A549 (cell line): Measurements from ENCODE around the gene RTEL1. TPM values are rescaled to one million over a fixed set of nuclear protein-coding genes. Genes with fewer than 3 reads are reported as not detected.

Experiments
- ATAC-seq, 2 experiments: fragments of 200-7000 bp in 1 of 2; fragments of >200 bp in 1 of 2; cut with Nextera tagmentation in 1 of 2; cut with Tn5 transposase in 1 of 2; 3 replicates each; pipeline versions ENCODE4 v1.8.0 to v1.9.1; 2018 to 2020; ENCODE audit warnings: mild to moderate bottlenecking in 1 of 2, moderate library complexity in 1 of 2
- CTCF ChIA-PET: fragments of 300-600 bp; sonication (Branson Sonifier 250); formaldehyde crosslinking; extraction: SDS; loops from one replicate; lab custom pipeline; 2021; ENCODE audit warnings: antibody characterized with exemption, inconsistent platforms; lab: Yijun Ruan, JAX
- POLR2A ChIA-PET: fragments of 350-600 bp; formaldehyde crosslinking; extraction: SDS; loops from one replicate; lab custom pipeline; 2021; ENCODE audit warnings: antibody characterized with exemption, inconsistent platforms; lab: Yijun Ruan, JAX
- DNase-seq, 2 experiments: peaks; one replicate each; pipeline versions ENCODE4 v3.0.0 to v3.0.0-alpha.2; 2011 to 2016; ENCODE audit warnings: low read depth in 1 of 2, low spot score in 1 of 2
- FAIRE-seq: peaks from 2 replicates; lab custom pipeline; 2011; peaks lifted over from hg19 to GRCh38; lab: Jason Lieb, UNC
- H3K27ac ChIP-seq, 2 experiments: fragments of >200 bp; sonication (Bioruptor Twin); formaldehyde crosslinking; 3 replicates each; pipeline ENCODE4 v1.5.1; 2016 to 2017
- H3K4me1 ChIP-seq: fragments of >200 bp; sonication (Bioruptor Twin); formaldehyde crosslinking; 3 replicates; pipeline ENCODE4 v1.6.1; 2016
- H3K4me2 ChIP-seq: fragments of >200 bp; sonication (Bioruptor Twin); formaldehyde crosslinking; 3 replicates; pipeline ENCODE4 v1.6.1; 2016
- H3K4me3 ChIP-seq: fragments of >200 bp; sonication (Bioruptor Twin); formaldehyde crosslinking; 3 replicates; pipeline ENCODE4 v1.5.1; 2016
- H3K9me3 ChIP-seq: fragments of >200 bp; sonication (Bioruptor Twin); formaldehyde crosslinking; 3 replicates; pipeline ENCODE4 v1.6.1; 2016
- BCL3 ChIP-seq: fragments of >200 bp; sonication (Bioruptor Twin); formaldehyde crosslinking; IDR thresholded peaks from 3 replicates; pipeline ENCODE4 v1.6.1; 2016
- EHF ChIP-seq: fragments of 250-450 bp; sonication (Bioruptor Pico); IDR thresholded peaks from 2 replicates; pipeline ENCODE4 v1.5.0; 2020; ENCODE audit warnings: mild to moderate bottlenecking
- ELK1 ChIP-seq: fragments of 150-350 bp; IDR thresholded peaks from 2 replicates; pipeline ENCODE4 v1.6.1; 2014; ENCODE audit warnings: low read depth, mild to moderate bottlenecking, low read length
- FOSB ChIP-seq: fragments of 250-450 bp; sonication (Bioruptor Pico); IDR thresholded peaks from 2 replicates; pipeline ENCODE4 v1.5.0; 2020; ENCODE audit warnings: mild to moderate bottlenecking, moderate library complexity
- FOSL2 ChIP-seq, 2 experiments: fragments of 450-650 bp in 1 of 2; fragments of >200 bp in 1 of 2; sonication (Bioruptor Twin) in 1 of 2; formaldehyde crosslinking; IDR thresholded peaks; 2 replicates each; pipeline versions ENCODE4 v1.5.0 to v1.6.1; 2016 to 2020; ENCODE audit warnings: mild to moderate bottlenecking in 1 of 2, moderate library complexity in 1 of 2
- GATA3 ChIP-seq: IDR thresholded peaks from 2 replicates; pipeline ENCODE4 v1.6.1; 2012; ENCODE audit warnings: borderline replicate concordance
- HES2 ChIP-seq: fragments of >200 bp; sonication (Bioruptor Twin); formaldehyde crosslinking; IDR thresholded peaks from 2 replicates; pipeline ENCODE4 v1.6.1; 2016
- HEYL ChIP-seq: fragments of 250-450 bp; sonication (Bioruptor Pico); IDR thresholded peaks from 2 replicates; pipeline ENCODE4 v1.8.0; 2021; ENCODE audit warnings: mild to moderate bottlenecking, moderate library complexity
- HOXA7 ChIP-seq: fragments of 250-450 bp; sonication (Bioruptor Pico); IDR thresholded peaks from 2 replicates; pipeline ENCODE4 v1.5.0; 2020; ENCODE audit warnings: mild to moderate bottlenecking, moderate library complexity
- HOXB13 ChIP-seq: fragments of 250-450 bp; sonication (Bioruptor Pico); IDR thresholded peaks from 2 replicates; pipeline ENCODE4 v1.5.0; 2020; ENCODE audit warnings: low read depth, mild to moderate bottlenecking, moderate library complexity
- HOXB5 ChIP-seq: fragments of 250-450 bp; sonication (Bioruptor Pico); IDR thresholded peaks from 2 replicates; pipeline ENCODE4 v1.5.0; 2020; ENCODE audit warnings: mild to moderate bottlenecking, moderate library complexity
- KDM1A ChIP-seq: fragments of 200-600 bp; sonication (generic); IDR thresholded peaks from 2 replicates; pipeline ENCODE4 v1.6.1; 2016; ENCODE audit warnings: low read depth, mild to moderate bottlenecking
- MAX ChIP-seq: IDR thresholded peaks from 2 replicates; pipeline ENCODE4 v1.6.1; 2012
- MAZ ChIP-seq: fragments of 150-350 bp; IDR thresholded peaks from 2 replicates; pipeline ENCODE4 v1.6.1; 2014; ENCODE audit warnings: antibody characterized with exemption, low read depth, low read length, borderline replicate concordance
- NPAS2 ChIP-seq: fragments of 250-450 bp; sonication (Bioruptor Pico); IDR thresholded peaks from 2 replicates; pipeline ENCODE4 v1.8.0; 2022; ENCODE audit warnings: mild to moderate bottlenecking, moderate library complexity, borderline replicate concordance
- NR3C1 ChIP-seq: fragments of >200 bp; sonication (Bioruptor Twin); formaldehyde crosslinking; IDR thresholded peaks from 3 replicates; pipeline ENCODE4 v1.6.1; 2017
- PBX3 ChIP-seq: IDR thresholded peaks from 2 replicates; pipeline ENCODE4 v1.6.1; 2012
- PHF8 ChIP-seq: fragments of 200-600 bp; sonication (generic); IDR thresholded peaks from 2 replicates; pipeline ENCODE4 v1.6.1; 2016; ENCODE audit warnings: low read depth, mild to moderate bottlenecking, antibody characterized with exemption, moderate library complexity, borderline replicate concordance
- POLR2A ChIP-seq: IDR thresholded peaks from 2 replicates; pipeline ENCODE4 v1.6.1; 2012; ENCODE audit warnings: mild to moderate bottlenecking, low read length
- RAD21 ChIP-seq, 2 experiments: fragments of >200 bp in 1 of 2; sonication (Bioruptor Twin) in 1 of 2; formaldehyde crosslinking in 1 of 2; IDR thresholded peaks in 1 of 2; conservative IDR thresholded peaks in 1 of 2; 2 replicates in 1 of 2; 3 replicates in 1 of 2; pipeline ENCODE4 v1.6.1; 2012 to 2018; ENCODE audit warnings: inconsistent platforms in 1 of 2
- RARB ChIP-seq: fragments of 250-450 bp; sonication (Bioruptor Pico); IDR thresholded peaks from 2 replicates; pipeline ENCODE4 v1.8.0; 2021; ENCODE audit warnings: mild to moderate bottlenecking, moderate library complexity
- SMC3 ChIP-seq: fragments of >200 bp; sonication (Bioruptor Twin); formaldehyde crosslinking; IDR thresholded peaks from 3 replicates; pipeline ENCODE4 v1.6.1; 2018; ENCODE audit warnings: inconsistent platforms
- ZC3H11A ChIP-seq: fragments of 450-650 bp; IDR thresholded peaks from 2 replicates; pipeline ENCODE4 v1.6.1; 2014; ENCODE audit warnings: antibody characterized with exemption, mild to moderate bottlenecking
- ZNF302 ChIP-seq: fragments of 250-450 bp; sonication (Bioruptor Pico); IDR thresholded peaks from 2 replicates; pipeline ENCODE4 v1.9.0; 2021; ENCODE audit warnings: inconsistent platforms, mild to moderate bottlenecking, moderate library complexity
- ZSCAN20 ChIP-seq: fragments of 250-450 bp; sonication (Bioruptor Pico); IDR thresholded peaks from 2 replicates; pipeline ENCODE4 v1.8.0; 2022; ENCODE audit warnings: mild to moderate bottlenecking, moderate library complexity
- WGBS: methylation state at CpG from one replicate; pipeline ENCODE4 v1.1.6; 2017; ENCODE audit errors: missing lambda C conversion rate; 5-methylcytosine and 5-hydroxymethylcytosine counted together
- polyA plus RNA-seq, 4 experiments: library from polyadenylated mRNA; depleted of rRNA in 3 of 4; stranded (reverse); fragments of >200 nt; fragmentation: RNase III in 1 of 4; extraction: RNeasy Plus Mini Kit Qiagen cat#74134 plus additional on column Dnase treatment in 1 of 4; gene quantifications; 2 replicates in 3 of 4; 3 replicates in 1 of 4; pipeline ENCODE4 v1.2.3, GENCODE V29; 2011 to 2017
- TF ChIP-seq, protein P1 (sequence below): fragments of 450-650 bp; IDR thresholded peaks from 2 replicates; pipeline ENCODE4 v1.6.1; 2014; ENCODE audit warnings: antibody characterized with exemption

Gene RTEL1
- polyA plus RNA-seq, 2 of the 4 experiments (the other 2 are of a cell fraction) = 11.3 to 12.6 TPM

GRCh38 chr20:63660622-63661021 is 2.5 kb downstream of the RTEL1 start (continued):
- TF ChIP-seq RAD21 (conservative IDR thresholded peaks at IDR 0.05 in 1 of 2, IDR thresholded peaks at IDR 0.05 in 1 of 2) (no peak), KDM1A (no peak), MAX (no peak)

DNA sequence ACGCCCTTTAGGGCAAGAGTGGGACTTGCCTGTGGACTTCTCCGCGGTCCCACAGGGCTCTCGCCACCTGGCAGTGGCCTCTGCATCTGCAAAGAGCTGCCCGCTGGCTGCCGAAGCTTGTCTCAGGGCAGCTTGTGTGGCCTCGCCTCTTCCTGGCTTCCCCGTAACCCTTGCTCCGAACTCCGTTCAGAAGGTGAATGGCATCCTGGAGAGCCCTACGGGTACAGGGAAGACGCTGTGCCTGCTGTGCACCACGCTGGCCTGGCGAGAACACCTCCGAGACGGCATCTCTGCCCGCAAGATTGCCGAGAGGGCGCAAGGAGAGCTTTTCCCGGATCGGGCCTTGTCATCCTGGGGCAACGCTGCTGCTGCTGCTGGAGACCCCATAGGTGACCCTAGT is 3.0 kb downstream of the RTEL1 start:
- no peak overlapping the region for H3K27ac ChIP-seq
- 93% methylated on average over 22 of the region's 22 CpGs for WGBS
- ATAC-seq (no peak), DNase-seq (no peak), FAIRE-seq (no peak)
- POLR2A ChIA-PET = no interaction called here
- no peak overlapping the region for H3K4me2 ChIP-seq
- H3K4me3 ChIP-seq = no peak overlapping the region
- CTCF ChIA-PET = interaction anchor here (1.0 to 2.7 kb wide), 3 partner anchors 20 to 132 kb away, joined by 3 to 9 read pairs (median 8); partner anchors contain the start of gene PTK6
- TF ChIP-seq ZNF302 (CRISPR knock-in tag) (no peak), RAD21 (conservative IDR thresholded peaks at IDR 0.05 in 1 of 2, IDR thresholded peaks at IDR 0.05 in 1 of 2) (no peak), PHF8 (no peak), ZC3H11A (no peak), HES2 (no peak), SMC3 (no peak), NR3C1 (no peak), FOSL2 (IDR thresholded peaks at IDR 0.05) (no peak), FOSL2 (CRISPR knock-in tag; IDR thresholded peaks at IDR 0.05) (no peak), MAZ (no peak), MAX (no peak), EHF (CRISPR knock-in tag) (no peak), POLR2A (no peak), HEYL (CRISPR knock-in tag) (no peak), HOXA7 (CRISPR knock-in tag) (no peak), RARB (CRISPR knock-in tag) (no peak), ELK1 (no peak)
- TF ChIP-seq, protein P1, sequence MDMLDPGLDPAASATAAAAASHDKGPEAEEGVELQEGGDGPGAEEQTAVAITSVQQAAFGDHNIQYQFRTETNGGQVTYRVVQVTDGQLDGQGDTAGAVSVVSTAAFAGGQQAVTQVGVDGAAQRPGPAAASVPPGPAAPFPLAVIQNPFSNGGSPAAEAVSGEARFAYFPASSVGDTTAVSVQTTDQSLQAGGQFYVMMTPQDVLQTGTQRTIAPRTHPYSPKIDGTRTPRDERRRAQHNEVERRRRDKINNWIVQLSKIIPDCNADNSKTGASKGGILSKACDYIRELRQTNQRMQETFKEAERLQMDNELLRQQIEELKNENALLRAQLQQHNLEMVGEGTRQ = no peak
- no peaks in the 10 kb centered on the region for H3K9me3 ChIP-seq
- peaks cover 6% of the 10 kb centered on the region; the same call in 2 of the 3 replicates for H3K4me1 ChIP-seq

- Histone ChIP-seq H3K4me1 (peaks cover 6% of the 10 kb centered on the region; the same call in 2 of the 3 replicates), H3K4me3 (no peak overlapping the region), H3K4me2 (no peak overlapping the region), H3K27ac (no peak overlapping the region), H3K9me3 (no peaks in the 10 kb centered on the region)
- DNase-seq (no peak), ATAC-seq (no peak), FAIRE-seq (no peak)
- CTCF ChIA-PET = interaction anchor here (0.9 to 2.7 kb wide), 4 partner anchors 19 to 312 kb away, joined by 3 to 9 read pairs (median 6); partner anchors contain the start of gene PTK6
- POLR2A ChIA-PET = no interaction called here
- WGBS = 89% methylated on average over 23 of the region's 33 CpGs
- TF ChIP-seq BCL3 (no peak), PBX3 (no peak), GATA3 (no peak), ZSCAN20 (CRISPR knock-in tag) (no peak), ZC3H11A (no peak), FOSB (CRISPR knock-in tag) (no peak), HOXB5 (CRISPR knock-in tag) (no peak), HOXB13 (CRISPR knock-in tag) (no peak), NPAS2 (CRISPR knock-in tag) (no peak)
Observed at GRCh38 chr20:63661959-63662812, 4.1 kb downstream of the RTEL1 start.
